Lower leg skin (tissue), 3 donors: ENCODE data around the gene PLD2.

ENCODE experiments used
- POLR2A ChIP-seq, 2 donors: fragments of 450-650 bp; IDR thresholded peaks; one replicate each; pipeline ENCODE4 v1.6.1; 2016 to 2017; ENCODE audit warnings: antibody characterized with exemption in 2 of 2, mild to moderate bottlenecking in 1 of 2, moderate library complexity in 1 of 2
- TF ChIP-seq, protein P1 (sequence below), 3 donors: fragments of 450-650 bp; IDR thresholded peaks; one replicate each; pipeline ENCODE4 v1.5.1; 2016; ENCODE audit warnings: antibody characterized with exemption in 3 of 3, mild to moderate bottlenecking in 3 of 3, moderate library complexity in 2 of 3

DNA sequence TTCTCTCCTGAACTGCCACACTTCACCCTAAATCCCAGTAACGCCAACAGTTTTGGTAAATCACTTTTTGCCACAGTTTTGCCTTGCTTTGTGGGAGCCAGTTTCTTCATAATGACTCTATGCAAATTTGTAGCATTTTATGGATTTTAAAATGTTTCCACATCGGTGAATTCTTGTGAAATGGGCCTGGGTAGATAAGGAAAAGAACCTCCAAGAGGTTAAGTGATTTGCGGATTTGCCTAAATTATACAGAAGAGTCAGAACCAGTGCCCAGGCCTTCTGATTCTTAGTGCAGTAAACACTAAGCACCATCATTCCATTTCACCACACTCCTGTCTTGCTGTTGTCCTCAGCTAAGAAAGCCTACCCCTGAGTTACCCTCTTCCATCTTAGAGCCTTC lies 44.1 kb downstream of the PLD2 start:
- TF ChIP-seq, protein P1, sequence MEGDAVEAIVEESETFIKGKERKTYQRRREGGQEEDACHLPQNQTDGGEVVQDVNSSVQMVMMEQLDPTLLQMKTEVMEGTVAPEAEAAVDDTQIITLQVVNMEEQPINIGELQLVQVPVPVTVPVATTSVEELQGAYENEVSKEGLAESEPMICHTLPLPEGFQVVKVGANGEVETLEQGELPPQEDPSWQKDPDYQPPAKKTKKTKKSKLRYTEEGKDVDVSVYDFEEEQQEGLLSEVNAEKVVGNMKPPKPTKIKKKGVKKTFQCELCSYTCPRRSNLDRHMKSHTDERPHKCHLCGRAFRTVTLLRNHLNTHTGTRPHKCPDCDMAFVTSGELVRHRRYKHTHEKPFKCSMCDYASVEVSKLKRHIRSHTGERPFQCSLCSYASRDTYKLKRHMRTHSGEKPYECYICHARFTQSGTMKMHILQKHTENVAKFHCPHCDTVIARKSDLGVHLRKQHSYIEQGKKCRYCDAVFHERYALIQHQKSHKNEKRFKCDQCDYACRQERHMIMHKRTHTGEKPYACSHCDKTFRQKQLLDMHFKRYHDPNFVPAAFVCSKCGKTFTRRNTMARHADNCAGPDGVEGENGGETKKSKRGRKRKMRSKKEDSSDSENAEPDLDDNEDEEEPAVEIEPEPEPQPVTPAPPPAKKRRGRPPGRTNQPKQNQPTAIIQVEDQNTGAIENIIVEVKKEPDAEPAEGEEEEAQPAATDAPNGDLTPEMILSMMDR (IDR thresholded peaks at IDR 0.05): no peak
- no peak for TF ChIP-seq POLR2A (IDR thresholded peaks at IDR 0.05)
